Breast epithelium (tissue), 4 donors: ENCODE data around the gene NEDD4L. TPM values are rescaled to one million over a fixed set of nuclear protein-coding genes. Genes with fewer than 3 reads are reported as not detected.

Experiments used
- DNase-seq, 2 donors: peaks; one replicate each; pipeline ENCODE4 v3.0.0-alpha.2; 2019; ENCODE audit warnings: low spot score in 2 of 2
- H3K27ac ChIP-seq, 2 donors: fragments of 200-600 bp; sonication (generic) in 1 of 2; one replicate each; pipeline ENCODE4 v1.5.1; 2016 to 2019; ENCODE audit warnings: mild to moderate bottlenecking in 1 of 2
- H3K27me3 ChIP-seq, 2 donors: fragments of 200-600 bp; sonication (generic) in 1 of 2; one replicate each; pipeline versions ENCODE4 v1.5.1 to v1.6.0; 2017 to 2019; ENCODE audit warnings: control low read depth in 1 of 2, mild to moderate bottlenecking in 1 of 2
- H3K36me3 ChIP-seq: fragments of 200-600 bp; one replicate; pipeline ENCODE4 v1.5.1; 2019
- H3K4me1 ChIP-seq, 2 donors: fragments of 200-600 bp; sonication (generic); one replicate each; pipeline ENCODE4 v1.5.1; 2016 to 2019; ENCODE audit warnings: control low read depth in 1 of 2
- H3K4me3 ChIP-seq, 3 donors: fragments of 200-600 bp; sonication (generic); 1 replicate in 2 of 3; 2 replicates in 1 of 3; pipeline ENCODE4 v1.5.1; 2016 to 2019; ENCODE audit warnings: mild to moderate bottlenecking in 3 of 3, moderate library complexity in 2 of 3
- H3K9me3 ChIP-seq, 2 donors: fragments of 200-600 bp; sonication (generic) in 1 of 2; one replicate each; pipeline ENCODE4 v1.5.1; 2016 to 2019; ENCODE audit warnings: control low read depth in 1 of 2
- POLR2A ChIP-seq: fragments of 450-650 bp; IDR thresholded peaks from one replicate; pipeline ENCODE4 v1.6.1; 2016; ENCODE audit warnings: antibody characterized with exemption, mild to moderate bottlenecking, moderate library complexity
- POLR2AphosphoS5 ChIP-seq, 3 donors: sonication (generic); formaldehyde crosslinking; IDR thresholded peaks; one replicate each; pipeline ENCODE4 v1.6.1; 2017; ENCODE audit warnings: antibody characterized with exemption in 3 of 3
- intact Hi-C: fragments of 100-400 bp; cut with DNase I; formaldehyde crosslinking; loops from one replicate; pipeline ENCODE4 v1.15.1; 2023; ENCODE audit warnings: low total_unique reads
- total RNA-seq, 3 donors: library from RNA; depleted of rRNA; stranded (reverse); fragments of >200 nt; gene quantifications; one replicate each; pipeline ENCODE4 v1.1.0, GENCODE V29; 2016
- TF ChIP-seq, protein P1 (sequence below), 3 donors: fragments of 450-650 bp; IDR thresholded peaks; one replicate each; pipeline ENCODE4 v1.5.1; 2016 to 2017; ENCODE audit warnings: antibody characterized with exemption in 3 of 3, mild to moderate bottlenecking in 3 of 3, moderate library complexity in 3 of 3

NEDD4L gene
- total RNA-seq, 3 donors from 2014 or later = 26.2 to 162 (median 106) TPM

DNA sequence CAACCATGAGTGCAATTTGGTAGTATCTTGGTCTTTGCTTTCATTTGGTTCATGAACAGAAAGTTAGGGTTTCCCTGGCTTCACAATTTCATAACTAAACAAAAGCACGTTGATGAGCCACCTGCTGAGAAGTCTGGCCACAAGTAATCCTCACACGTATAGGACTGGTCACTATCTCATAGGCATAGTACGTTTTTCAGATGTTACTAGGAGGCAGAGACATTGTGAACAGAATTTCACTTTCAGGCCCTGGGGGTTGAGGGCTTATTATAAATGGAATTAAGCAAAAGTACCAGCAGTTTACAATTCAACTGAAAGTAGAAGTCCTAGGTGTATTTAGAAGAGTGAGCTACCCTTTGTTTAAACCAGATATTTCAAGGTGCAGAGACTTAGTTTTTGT, 307.8 kb downstream of the NEDD4L start:
- DNase-seq = no peak
- no peaks in the 10 kb centered on the region for H3K4me1 ChIP-seq
- no peaks in the 10 kb centered on the region for H3K27me3 ChIP-seq
- TF ChIP-seq, protein P1, sequence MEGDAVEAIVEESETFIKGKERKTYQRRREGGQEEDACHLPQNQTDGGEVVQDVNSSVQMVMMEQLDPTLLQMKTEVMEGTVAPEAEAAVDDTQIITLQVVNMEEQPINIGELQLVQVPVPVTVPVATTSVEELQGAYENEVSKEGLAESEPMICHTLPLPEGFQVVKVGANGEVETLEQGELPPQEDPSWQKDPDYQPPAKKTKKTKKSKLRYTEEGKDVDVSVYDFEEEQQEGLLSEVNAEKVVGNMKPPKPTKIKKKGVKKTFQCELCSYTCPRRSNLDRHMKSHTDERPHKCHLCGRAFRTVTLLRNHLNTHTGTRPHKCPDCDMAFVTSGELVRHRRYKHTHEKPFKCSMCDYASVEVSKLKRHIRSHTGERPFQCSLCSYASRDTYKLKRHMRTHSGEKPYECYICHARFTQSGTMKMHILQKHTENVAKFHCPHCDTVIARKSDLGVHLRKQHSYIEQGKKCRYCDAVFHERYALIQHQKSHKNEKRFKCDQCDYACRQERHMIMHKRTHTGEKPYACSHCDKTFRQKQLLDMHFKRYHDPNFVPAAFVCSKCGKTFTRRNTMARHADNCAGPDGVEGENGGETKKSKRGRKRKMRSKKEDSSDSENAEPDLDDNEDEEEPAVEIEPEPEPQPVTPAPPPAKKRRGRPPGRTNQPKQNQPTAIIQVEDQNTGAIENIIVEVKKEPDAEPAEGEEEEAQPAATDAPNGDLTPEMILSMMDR (IDR thresholded peaks at IDR 0.05) = no peak
- TF ChIP-seq POLR2A (no peak), POLR2AphosphoS5 (IDR thresholded peaks at IDR 0.05) (no peak)
- no peaks in the 10 kb centered on the region for H3K36me3 ChIP-seq
- no peaks in the 10 kb centered on the region for H3K9me3 ChIP-seq
- intact Hi-C loops = no loop called here
- H3K4me3 ChIP-seq = no peak overlapping the region
- no peak overlapping the region for H3K27ac ChIP-seq

DNA sequence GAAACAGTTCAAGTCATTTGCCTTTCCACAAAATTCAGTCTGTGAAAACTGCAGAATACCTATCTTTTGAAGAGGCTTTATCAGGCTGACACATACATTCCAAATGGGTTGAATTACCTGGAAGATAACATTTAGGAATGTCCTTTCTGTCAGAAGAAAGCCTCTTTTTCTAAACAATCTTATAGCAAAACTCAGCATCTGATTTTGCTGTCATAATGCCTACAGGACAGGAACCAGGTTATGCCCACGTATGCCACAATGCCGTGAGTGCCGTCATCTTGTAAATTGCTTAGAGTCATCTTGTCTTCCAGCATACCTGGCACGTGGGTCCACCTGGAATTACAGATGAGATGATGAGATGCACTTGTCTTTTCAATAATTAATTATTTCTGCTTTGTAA, 309.6 kb downstream of the NEDD4L start:
- H3K27ac ChIP-seq = no peak overlapping the region
- DNase-seq = no peak
- intact Hi-C loops = no loop called here
- H3K9me3 ChIP-seq = no peaks in the 10 kb centered on the region
- H3K4me1 ChIP-seq = no peaks in the 10 kb centered on the region
- H3K36me3 ChIP-seq = no peaks in the 10 kb centered on the region
- H3K4me3 ChIP-seq = no peak overlapping the region
- no peaks in the 10 kb centered on the region for H3K27me3 ChIP-seq
- TF ChIP-seq POLR2AphosphoS5 (IDR thresholded peaks at IDR 0.05) (no peak), POLR2A (no peak)
- TF ChIP-seq, protein P1 (IDR thresholded peaks at IDR 0.05) = no peak

DNA sequence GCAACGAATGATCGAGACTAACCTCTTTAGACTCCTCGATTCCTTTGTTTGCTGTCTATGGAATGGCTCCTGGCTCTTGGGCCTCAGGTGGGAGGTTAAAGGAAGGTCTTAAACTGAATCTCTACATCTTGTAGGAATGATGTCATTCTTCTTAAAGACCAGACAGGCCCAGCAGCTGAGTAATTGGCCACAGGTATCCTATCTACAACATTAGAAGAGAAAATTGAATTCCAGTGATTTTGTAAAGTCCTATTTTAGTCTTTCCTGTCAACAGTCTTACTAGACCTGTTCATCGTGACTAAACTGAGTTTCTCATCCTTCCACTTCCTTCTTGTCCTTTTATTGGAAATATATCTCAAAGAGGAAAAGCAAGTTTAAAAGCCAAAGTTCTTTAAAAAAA, 310.0 kb downstream of the NEDD4L start:
- Histone ChIP-seq H3K27ac (no peak overlapping the region), H3K36me3 (no peaks in the 10 kb centered on the region), H3K27me3 (no peaks in the 10 kb centered on the region), H3K4me3 (no peak overlapping the region), H3K9me3 (no peaks in the 10 kb centered on the region), H3K4me1 (no peaks in the 10 kb centered on the region)
- TF ChIP-seq, protein P1 (IDR thresholded peaks at IDR 0.05) = no peak
- no peak for TF ChIP-seq POLR2AphosphoS5 (IDR thresholded peaks at IDR 0.05)
- no peak for TF ChIP-seq POLR2A
- no peak for DNase-seq
- intact Hi-C loops = no loop called here

DNA sequence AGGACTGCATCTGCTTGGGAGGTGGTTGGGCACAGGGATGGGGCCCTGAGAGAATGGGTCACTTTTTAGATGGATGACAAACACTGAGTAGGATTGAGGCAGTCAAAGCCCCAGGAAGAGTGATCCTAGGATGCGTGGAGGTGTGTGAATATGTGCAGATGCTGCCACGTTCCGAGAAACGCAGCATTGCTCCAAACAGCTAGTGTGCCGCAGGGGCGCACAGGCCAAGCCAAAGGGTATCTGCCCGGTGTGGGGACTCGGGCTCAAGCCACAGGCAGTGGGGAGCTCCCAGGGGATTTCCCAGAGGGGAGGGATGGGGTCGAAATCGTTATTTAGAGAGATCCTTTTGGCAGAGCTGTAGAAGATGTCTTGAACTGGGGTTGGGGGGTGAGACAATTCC, 310.8 kb downstream of the NEDD4L start:
- TF ChIP-seq, protein P1 (IDR thresholded peaks at IDR 0.05) = no peak
- no peak for TF ChIP-seq POLR2A
- TF ChIP-seq POLR2AphosphoS5 (IDR thresholded peaks at IDR 0.05) = no peak
- intact Hi-C loops = loop anchor here (5.0 kb wide), 1 partner anchor 703 kb away; no protein-coding TSS in a partner anchor
- Histone ChIP-seq H3K27me3 (no peaks in the 10 kb centered on the region), H3K9me3 (no peaks in the 10 kb centered on the region), H3K27ac (no peak overlapping the region), H3K36me3 (no peaks in the 10 kb centered on the region), H3K4me3 (no peak overlapping the region), H3K4me1 (no peaks in the 10 kb centered on the region)
- no peak for DNase-seq

DNA sequence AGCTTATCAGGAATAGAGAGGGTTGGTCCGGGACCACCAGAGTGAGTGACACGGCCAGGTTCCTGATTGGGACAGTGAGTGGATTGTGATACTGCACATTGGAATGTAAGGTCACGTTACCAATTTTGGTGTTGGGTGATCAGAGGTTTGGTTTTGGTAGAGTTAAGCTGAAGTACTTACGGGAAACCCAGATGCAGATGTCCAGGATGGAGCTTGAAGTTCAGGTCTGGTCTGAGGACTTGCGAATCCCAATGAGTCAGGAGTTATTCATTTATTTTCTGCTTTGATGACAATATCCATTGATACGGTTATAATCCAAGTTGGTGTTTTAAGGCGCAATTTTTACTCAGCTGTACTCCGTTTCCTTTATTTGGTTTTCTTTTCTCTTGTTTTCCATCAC, 311.2 kb downstream of the NEDD4L start:
- no peak for TF ChIP-seq POLR2AphosphoS5 (IDR thresholded peaks at IDR 0.05)
- TF ChIP-seq POLR2A = no peak
- TF ChIP-seq, protein P1 (IDR thresholded peaks at IDR 0.05) = no peak
- no peak for DNase-seq
- no peaks in the 10 kb centered on the region for H3K27me3 ChIP-seq
- intact Hi-C loops = loop anchor here (5.0 kb wide), 1 partner anchor 702 kb away; no protein-coding TSS in a partner anchor
- no peak overlapping the region for H3K27ac ChIP-seq
- no peaks in the 10 kb centered on the region for H3K36me3 ChIP-seq
- H3K4me1 ChIP-seq = no peaks in the 10 kb centered on the region
- no peak overlapping the region for H3K4me3 ChIP-seq
- no peaks in the 10 kb centered on the region for H3K9me3 ChIP-seq
